Endothelial cell (in vitro differentiated cells): ENCODE measurements around the gene ISCA1. TPM values are rescaled to one million over a fixed set of nuclear protein-coding genes. Genes with fewer than 3 reads are reported as not detected.

Source experiments
- DNase-seq: peaks from one replicate; pipeline ENCODE4 v3.0.0; 2021; ENCODE audit warnings: low spot score
- H3K27ac Mint-ChIP-seq: one replicate; pipeline ENCODE4 v1.8.0; 2021; ENCODE audit warnings: mixed read lengths, inconsistent platforms; ENCODE audit not compliant: unreplicated experiment
- H3K27me3 Mint-ChIP-seq: one replicate; pipeline ENCODE4 v1.8.0; 2021; ENCODE audit warnings: mild to moderate bottlenecking, moderate library complexity, mixed read lengths, inconsistent platforms; ENCODE audit not compliant: unreplicated experiment
- H3K36me3 Mint-ChIP-seq: one replicate; pipeline ENCODE4 v1.8.0; 2021; ENCODE audit warnings: mild to moderate bottlenecking, low read depth, mixed read lengths, inconsistent platforms; ENCODE audit not compliant: unreplicated experiment
- H3K4me1 Mint-ChIP-seq: one replicate; pipeline ENCODE4 v1.8.0; 2021; ENCODE audit warnings: mild to moderate bottlenecking, mixed read lengths, inconsistent platforms; ENCODE audit not compliant: unreplicated experiment
- H3K4me3 Mint-ChIP-seq: one replicate; pipeline ENCODE4 v1.8.0; 2021; ENCODE audit warnings: mild to moderate bottlenecking, mixed read lengths, inconsistent platforms; ENCODE audit not compliant: unreplicated experiment
- H3K9me3 Mint-ChIP-seq: one replicate; pipeline ENCODE4 v1.8.0; 2021; ENCODE audit warnings: mixed read lengths, inconsistent platforms; ENCODE audit not compliant: unreplicated experiment
- CTCF ChIP-seq: fragments of 200-600 bp; sonication (generic); IDR thresholded peaks from one replicate; pipeline ENCODE4 v1.5.0; 2021; ENCODE audit warnings: antibody characterized with exemption; ENCODE audit not compliant: unreplicated experiment
- total RNA-seq: library from RNA; stranded (reverse); fragmentation: NEBNext Ultra II Directional; extraction: Animal tissue kit (Norgen Biotek cat#: 25700); gene quantifications from one replicate; pipeline ENCODE4 v1.2.1, GENCODE V29; 2021; ENCODE audit not compliant: unreplicated experiment

ISCA1 gene
- total RNA-seq, 1 donor from 2014 or later = 41.9 TPM

DNA sequence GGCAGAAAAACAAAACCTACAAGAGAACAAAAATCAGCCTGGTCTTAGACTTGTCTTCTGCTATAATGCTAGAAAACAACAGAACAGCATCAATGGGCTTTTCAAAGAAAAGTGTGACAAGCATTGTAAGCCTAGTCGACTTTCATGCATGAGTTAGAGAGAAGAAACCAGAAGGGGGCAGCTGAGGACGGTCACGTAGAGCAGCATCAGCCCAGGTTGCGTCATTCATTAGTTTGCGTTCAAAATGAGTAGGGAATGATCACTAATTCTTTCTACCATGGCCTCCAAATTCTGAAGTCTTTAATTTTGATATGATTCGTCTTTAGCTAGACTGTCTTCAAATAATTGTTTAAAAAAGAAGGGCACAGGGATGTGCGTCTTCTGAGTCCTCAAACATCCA, 4.7 kb upstream of the ISCA1 start:
- peak; percentile 47 for DNase-seq
- H3K4me3 Mint-ChIP-seq = no peak overlapping the region

DNA sequence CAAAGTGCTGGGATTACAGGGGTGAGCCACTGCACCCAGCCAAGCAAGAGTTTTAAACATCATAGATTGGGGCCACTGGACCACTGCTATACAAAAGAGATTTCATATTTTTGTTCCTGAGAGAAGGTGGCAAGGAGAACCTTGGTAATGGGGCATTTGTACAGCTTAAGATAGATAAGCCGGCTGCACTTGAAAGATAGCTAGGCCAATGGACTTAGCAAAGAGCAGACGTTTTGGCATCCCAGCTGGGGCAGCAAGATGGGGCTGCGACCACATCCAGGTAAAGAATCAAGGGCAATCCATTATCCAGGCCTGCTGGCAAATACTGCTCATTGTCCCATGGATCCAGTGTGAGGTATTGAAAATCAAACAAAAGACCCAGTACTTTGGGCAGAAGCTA, 3.9 kb upstream of the ISCA1 start:
- Mint-ChIP-seq H3K9me3 (no peaks in the 10 kb centered on the region), H3K27me3 (peaks cover 6% of the 10 kb centered on the region), H3K36me3 (peaks cover 11% of the 10 kb centered on the region), H3K27ac (no peak overlapping the region), H3K4me3 (no peak overlapping the region), H3K4me1 (peaks cover 12% of the 10 kb centered on the region)
- DNase-seq = no peak
- TF ChIP-seq CTCF = no peak

More for the DNA sequence above, 4.7 kb upstream of the ISCA1 start:
- Mint-ChIP-seq H3K9me3 (no peaks in the 10 kb centered on the region), H3K36me3 (peaks cover 7% of the 10 kb centered on the region), H3K27me3 (peaks cover 6% of the 10 kb centered on the region), H3K27ac (no peak overlapping the region), H3K4me1 (peaks cover 8% of the 10 kb centered on the region)
- TF ChIP-seq CTCF = peak; percentile 31

GRCh38 chr9:86285261-86285660, 2.9 kb upstream of the ISCA1 start:
- H3K4me1 Mint-ChIP-seq = peaks cover 17% of the 10 kb centered on the region
- no peak overlapping the region for H3K27ac Mint-ChIP-seq
- H3K36me3 Mint-ChIP-seq = peaks cover 11% of the 10 kb centered on the region

GRCh38 chr9:86282979-86283535, 719 bp upstream of the ISCA1 start:
- no peak for DNase-seq
- Mint-ChIP-seq H3K27me3 (peaks cover 6% of the 10 kb centered on the region), H3K27ac (peak overlapping the region; percentile 86), H3K4me1 (peaks cover 32% of the 10 kb centered on the region), H3K36me3 (peaks cover 14% of the 10 kb centered on the region), H3K9me3 (no peaks in the 10 kb centered on the region), H3K4me3 (peak overlapping the region; percentile 93)
- no peak for TF ChIP-seq CTCF

More at GRCh38 chr9:86285261-86285660, 2.9 kb upstream of the ISCA1 start:
- no peak for TF ChIP-seq CTCF
- Mint-ChIP-seq H3K27me3 (peaks cover 6% of the 10 kb centered on the region), H3K9me3 (no peaks in the 10 kb centered on the region), H3K4me3 (no peak overlapping the region)
- DNase-seq = no peak

- H3K27me3 Mint-ChIP-seq = peaks cover 6% of the 10 kb centered on the region
- H3K36me3 Mint-ChIP-seq = peaks cover 14% of the 10 kb centered on the region
- H3K4me1 Mint-ChIP-seq = peaks cover 45% of the 10 kb centered on the region
- no peak for DNase-seq
- no peaks in the 10 kb centered on the region for H3K9me3 Mint-ChIP-seq
- peak overlapping the region; percentile 90 for H3K27ac Mint-ChIP-seq
- TF ChIP-seq CTCF = no peak
- H3K4me3 Mint-ChIP-seq = peak overlapping the region; percentile 95
Observed at GRCh38 chr9:86281593-86282076, 703 bp downstream of the ISCA1 start.
